AG10803 (cell line): ENCODE results near the gene MYOM1.

Experiments
- DNase-seq: peaks from one replicate; pipeline ENCODE4 v3.0.0; 2010; ENCODE audit warnings: low read depth
- H3K4me3 ChIP-seq: 2 replicates; pipeline ENCODE4 v1.5.1; 2011; ENCODE audit warnings: mild to moderate bottlenecking, low read length, control low read depth
- CTCF ChIP-seq: conservative IDR thresholded peaks from 2 replicates; pipeline ENCODE4 v1.5.1; 2011; ENCODE audit warnings: mild to moderate bottlenecking, low read length, control low read depth, inconsistent platforms

MYOM1 gene

GRCh38 chr18:3194947-3195612 is 24.7 kb downstream of the MYOM1 start:
- DNase-seq, result no peak
- no peak for TF ChIP-seq CTCF
- no peak overlapping the region for H3K4me3 ChIP-seq

- H3K4me3 ChIP-seq, result no peak overlapping the region
- no peak for DNase-seq
- no peak for TF ChIP-seq CTCF
Observed at GRCh38 chr18:3193331-3193730, 26.4 kb downstream of the MYOM1 start.

GRCh38 chr18:3192752-3193151 is 27.0 kb downstream of the MYOM1 start:
- TF ChIP-seq CTCF, result no peak
- H3K4me3 ChIP-seq, result no peak overlapping the region
- no peak for DNase-seq

- H3K4me3 ChIP-seq, result no peak overlapping the region
- no peak for TF ChIP-seq CTCF
- DNase-seq, result no peak
Observed at GRCh38 chr18:3192286-3192685, 27.5 kb downstream of the MYOM1 start.

GRCh38 chr18:3190610-3191009 is 29.2 kb downstream of the MYOM1 start:
- TF ChIP-seq CTCF, result no peak
- DNase-seq, result no peak
- no peak overlapping the region for H3K4me3 ChIP-seq

- no peak overlapping the region for H3K4me3 ChIP-seq
- TF ChIP-seq CTCF, result no peak
- DNase-seq, result no peak
Observed at GRCh38 chr18:3189884-3190283, 29.9 kb downstream of the MYOM1 start.
